Testis (tissue), 2 donors: ENCODE measurements around the gene HERPUD1.

Source experiments
- POLR2A ChIP-seq: fragments of 450-650 bp; IDR thresholded peaks from one replicate; pipeline ENCODE4 v1.6.1; 2017; ENCODE audit warnings: antibody characterized with exemption, mild to moderate bottlenecking, moderate library complexity
- TF ChIP-seq, protein P1 (sequence below), 3 experiments: fragments of 450-650 bp in 2 of 3; fragments of 200-600 bp in 1 of 3; sonication (generic) in 1 of 3; IDR thresholded peaks; one replicate each; pipeline ENCODE4 v1.5.1; 2016 to 2019; ENCODE audit warnings: antibody characterized with exemption in 3 of 3, mild to moderate bottlenecking in 2 of 3, moderate library complexity in 1 of 3

DNA sequence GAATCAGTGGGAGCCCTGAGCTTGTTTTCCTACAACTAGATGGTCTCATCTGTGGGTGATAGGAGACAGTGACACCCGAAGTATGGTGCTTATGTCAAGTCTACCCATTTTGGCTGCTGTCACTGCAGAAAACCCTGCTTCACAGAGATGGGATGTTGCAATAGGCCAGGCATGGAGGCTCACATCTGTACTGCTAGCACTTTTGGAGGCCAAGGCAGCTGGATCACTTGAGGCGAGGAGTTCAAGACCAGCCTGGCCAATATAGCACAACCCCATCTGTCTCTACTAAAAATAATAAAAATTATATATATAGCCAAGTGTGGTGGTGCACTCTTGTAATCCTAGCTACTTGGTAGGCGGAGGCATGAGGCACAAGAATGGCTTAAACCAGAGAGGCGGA is 2.3 kb upstream of the HERPUD1 start:
- no peak for TF ChIP-seq POLR2A
- TF ChIP-seq, protein P1, sequence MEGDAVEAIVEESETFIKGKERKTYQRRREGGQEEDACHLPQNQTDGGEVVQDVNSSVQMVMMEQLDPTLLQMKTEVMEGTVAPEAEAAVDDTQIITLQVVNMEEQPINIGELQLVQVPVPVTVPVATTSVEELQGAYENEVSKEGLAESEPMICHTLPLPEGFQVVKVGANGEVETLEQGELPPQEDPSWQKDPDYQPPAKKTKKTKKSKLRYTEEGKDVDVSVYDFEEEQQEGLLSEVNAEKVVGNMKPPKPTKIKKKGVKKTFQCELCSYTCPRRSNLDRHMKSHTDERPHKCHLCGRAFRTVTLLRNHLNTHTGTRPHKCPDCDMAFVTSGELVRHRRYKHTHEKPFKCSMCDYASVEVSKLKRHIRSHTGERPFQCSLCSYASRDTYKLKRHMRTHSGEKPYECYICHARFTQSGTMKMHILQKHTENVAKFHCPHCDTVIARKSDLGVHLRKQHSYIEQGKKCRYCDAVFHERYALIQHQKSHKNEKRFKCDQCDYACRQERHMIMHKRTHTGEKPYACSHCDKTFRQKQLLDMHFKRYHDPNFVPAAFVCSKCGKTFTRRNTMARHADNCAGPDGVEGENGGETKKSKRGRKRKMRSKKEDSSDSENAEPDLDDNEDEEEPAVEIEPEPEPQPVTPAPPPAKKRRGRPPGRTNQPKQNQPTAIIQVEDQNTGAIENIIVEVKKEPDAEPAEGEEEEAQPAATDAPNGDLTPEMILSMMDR (IDR thresholded peaks at IDR 0.05) = no peak
